Body of pancreas (tissue), 4 donors: ENCODE measurements around the gene TESK1.

ENCODE experiments used
- CTCF ChIP-seq, 7 experiments: fragments of 450-650 bp in 4 of 7; fragments of 200-600 bp in 3 of 7; sonication (generic) in 3 of 7; IDR thresholded peaks; one replicate each; pipeline ENCODE4 v1.5.1; 2016 to 2019; ENCODE audit warnings: antibody characterized with exemption in 7 of 7
- POLR2A ChIP-seq, 3 donors: fragments of 450-650 bp; IDR thresholded peaks; one replicate each; pipeline ENCODE4 v1.6.1; 2016; ENCODE audit warnings: antibody characterized with exemption in 3 of 3, mild to moderate bottlenecking in 2 of 3

- TF ChIP-seq CTCF (IDR thresholded peaks at IDR 0.05) (no peak), POLR2A (IDR thresholded peaks at IDR 0.05) (no peak)
Measured at GRCh38 chr9:35636135-35636876, 31.2 kb downstream of the TESK1 start.
